ENCODE results near the gene OR6T1.

- TF ChIP-seq POLR2A (IDR thresholded peaks at IDR 0.05) (no peak), POLR2AphosphoS5 (IDR thresholded peaks at IDR 0.05) (no peak)
Measured at GRCh38 chr11:123905826-123906225, 37.8 kb downstream of the OR6T1 start.
